Measurements from ENCODE around the gene RNU6-1. TPM values are rescaled to one million over a fixed set of nuclear protein-coding genes. Genes with fewer than 3 reads are reported as not detected.
A peak's percentile ranks its signal among the peaks of the same experiment; 100 is the strongest.

The RNU6-1 gene
- total RNA-seq, 2 experiments from 2014 or later: not detected

GRCh38 chr15:67865766-67866165 is 25.9 kb upstream of the RNU6-1 start:
- TF ChIP-seq CTCF (conservative IDR thresholded peaks at IDR 0.05; ENCODE audit: low read length) (no peak), EZH2phosphoT487 (IDR thresholded peaks at IDR 0.05; ENCODE audit: borderline replicate concordance, low read depth, low read length) (no peak)
- Histone ChIP-seq H3K27ac (ENCODE audit: low read depth, low read length, poor library complexity, severe bottlenecking) (no peak overlapping the region), H4K20me1 (ENCODE audit: insufficient read depth, low read length) (no peaks in the 10 kb centered on the region), H3K79me2 (ENCODE audit: insufficient read depth, low read depth, low read length) (no peaks in the 10 kb centered on the region), H3K9me2 (ENCODE audit: insufficient read depth, low read length) (no peaks in the 10 kb centered on the region), H2AFZ (ENCODE audit: low read length) (no peak overlapping the region), H3K4me3 (ENCODE audit: low read depth, low read length, poor library complexity, severe bottlenecking) (no peak overlapping the region), H3K4me1 (ENCODE audit: insufficient read depth, low read length, poor library complexity, severe bottlenecking) (peaks cover 20% of the 10 kb centered on the region), H3K36me3 (ENCODE audit: insufficient read depth, low read length) (no peaks in the 10 kb centered on the region), H3K9me3 (ENCODE audit: low read length) (peaks cover 10% of the 10 kb centered on the region), H3K4me2 (ENCODE audit: low read length) (no peak overlapping the region)
- no TSS peak for BruUV-seq (replicated peaks)
- ChIA-PET POLR2A (no interaction called here), CTCF (ENCODE audit: unreplicated experiment) (no interaction called here)
- intact Hi-C loops (cut with micrococcal nuclease; ENCODE audit: unreplicated experiment): no loop called here
- no peak for DNase-seq (ENCODE audit: low spot score)

- Histone ChIP-seq H3K4me3 (ENCODE audit: low read depth, low read length, poor library complexity, severe bottlenecking) (no peak overlapping the region), H3K9me3 (ENCODE audit: low read length) (peaks cover 9% of the 10 kb centered on the region), H4K20me1 (ENCODE audit: insufficient read depth, low read length) (no peaks in the 10 kb centered on the region), H2AFZ (ENCODE audit: low read length) (no peak overlapping the region), H3K36me3 (ENCODE audit: insufficient read depth, low read length) (no peaks in the 10 kb centered on the region), H3K4me1 (ENCODE audit: insufficient read depth, low read length, poor library complexity, severe bottlenecking) (peaks cover 23% of the 10 kb centered on the region), H3K27ac (ENCODE audit: low read depth, low read length, poor library complexity, severe bottlenecking) (no peak overlapping the region), H3K4me2 (ENCODE audit: low read length) (no peak overlapping the region), H3K9me2 (ENCODE audit: insufficient read depth, low read length) (no peaks in the 10 kb centered on the region), H3K79me2 (ENCODE audit: insufficient read depth, low read depth, low read length) (no peaks in the 10 kb centered on the region)
- TF ChIP-seq EZH2phosphoT487 (IDR thresholded peaks at IDR 0.05; ENCODE audit: borderline replicate concordance, low read depth, low read length) (no peak), CTCF (conservative IDR thresholded peaks at IDR 0.05; ENCODE audit: low read length) (no peak)
- BruUV-seq (replicated peaks): no TSS peak
- DNase-seq (ENCODE audit: low spot score): no peak
- ChIA-PET CTCF (ENCODE audit: unreplicated experiment) (no interaction called here), POLR2A (no interaction called here)
- intact Hi-C loops (cut with micrococcal nuclease; ENCODE audit: unreplicated experiment): no loop called here
These were observed 25.5 kb upstream of the RNU6-1 start for GRCh38 chr15:67865331-67865730.

- ChIA-PET POLR2A (interaction anchor here (0.5 to 1.6 kb wide), 3 partner anchors 9 to 397 kb away, joined by 3 to 6 read pairs (median 4); no protein-coding TSS in a partner anchor), CTCF (ENCODE audit: unreplicated experiment) (interaction anchor here (0.5 to 1.7 kb wide), 5 partner anchors 22 to 348 kb away, joined by 3 to 5 read pairs (median 4); partner anchors contain the start of gene PIAS1)
- Histone ChIP-seq H3K4me1 (ENCODE audit: insufficient read depth, low read length, poor library complexity, severe bottlenecking) (peaks cover 41% of the 10 kb centered on the region), H3K9me2 (ENCODE audit: insufficient read depth, low read length) (no peaks in the 10 kb centered on the region), H3K4me2 (ENCODE audit: low read length) (peak overlapping the region; percentile 89), H4K20me1 (ENCODE audit: insufficient read depth, low read length) (no peaks in the 10 kb centered on the region), H3K9me3 (ENCODE audit: low read length) (no peaks in the 10 kb centered on the region), H3K4me3 (ENCODE audit: low read depth, low read length, poor library complexity, severe bottlenecking) (peak overlapping the region; percentile 62), H3K36me3 (ENCODE audit: insufficient read depth, low read length) (no peaks in the 10 kb centered on the region), H2AFZ (ENCODE audit: low read length) (peak overlapping the region; percentile 99), H3K79me2 (ENCODE audit: insufficient read depth, low read depth, low read length) (no peaks in the 10 kb centered on the region), H3K27ac (ENCODE audit: low read depth, low read length, poor library complexity, severe bottlenecking) (peak overlapping the region; percentile 70)
- DNase-seq (ENCODE audit: low spot score): peak; percentile 89
- intact Hi-C loops (cut with micrococcal nuclease; ENCODE audit: unreplicated experiment): loop anchor here (1.0 to 2.0 kb wide), 5 partner anchors 191 to 365 kb away; partner anchors contain the start of genes CLN6 and PIAS1
- no peak for TF ChIP-seq EZH2phosphoT487 (IDR thresholded peaks at IDR 0.05; ENCODE audit: borderline replicate concordance, low read depth, low read length)
- TF ChIP-seq CTCF (conservative IDR thresholded peaks at IDR 0.05; ENCODE audit: low read length): peak; percentile 89
- BruUV-seq (replicated peaks): no TSS peak
These were observed 23.7 kb upstream of the RNU6-1 start for GRCh38 chr15:67863442-67863987.
